Gastrocnemius medialis (tissue), 4 donors: ENCODE data around the gene NUDT14.

Experiments
- POLR2A ChIP-seq, 2 donors: fragments of 450-650 bp; IDR thresholded peaks; one replicate each; pipeline ENCODE4 v1.6.1; 2017; ENCODE audit warnings: antibody characterized with exemption in 2 of 2, mild to moderate bottlenecking in 2 of 2, moderate library complexity in 2 of 2
- TF ChIP-seq, protein P1 (sequence below), 5 experiments: fragments of 450-650 bp in 3 of 5; fragments of 200-600 bp in 2 of 5; sonication (generic) in 2 of 5; IDR thresholded peaks in 4 of 5; conservative IDR thresholded peaks in 1 of 5; 1 replicate in 4 of 5; 2 replicates in 1 of 5; pipeline ENCODE4 v1.5.1; 2016 to 2019; ENCODE audit warnings: antibody characterized with exemption in 5 of 5, mild to moderate bottlenecking in 3 of 5, moderate library complexity in 3 of 5

DNA sequence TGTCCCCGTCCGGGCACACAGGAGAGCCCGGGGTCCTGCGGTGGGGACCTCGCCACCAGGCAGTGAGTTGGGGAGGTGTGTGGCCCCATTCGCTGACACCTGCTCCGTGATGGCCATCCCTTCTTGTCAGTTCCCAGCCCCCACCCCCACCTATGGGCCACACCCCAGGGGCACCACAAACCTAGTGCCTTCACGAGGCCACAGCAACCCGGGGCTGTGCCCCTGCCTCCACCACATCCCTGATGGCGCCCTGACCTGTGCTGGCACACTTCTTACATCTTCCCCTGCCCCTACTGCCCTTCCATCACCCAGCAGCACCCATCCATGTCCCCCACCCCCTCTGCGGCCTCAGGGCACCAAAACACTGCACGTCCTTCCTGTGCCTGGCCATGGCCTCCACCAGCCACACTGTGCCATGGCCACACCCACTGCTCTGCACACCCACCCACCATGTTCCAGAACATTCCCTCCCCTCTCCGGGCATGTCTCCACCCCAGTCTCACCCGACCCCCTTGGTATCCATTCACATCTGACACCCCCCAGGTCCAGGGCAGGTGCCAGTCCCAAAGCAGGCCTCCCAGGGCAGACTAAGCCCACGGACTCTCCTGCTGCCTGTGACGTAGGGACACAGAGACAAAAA, 37.0 kb downstream of the NUDT14 start:
- TF ChIP-seq, protein P1, sequence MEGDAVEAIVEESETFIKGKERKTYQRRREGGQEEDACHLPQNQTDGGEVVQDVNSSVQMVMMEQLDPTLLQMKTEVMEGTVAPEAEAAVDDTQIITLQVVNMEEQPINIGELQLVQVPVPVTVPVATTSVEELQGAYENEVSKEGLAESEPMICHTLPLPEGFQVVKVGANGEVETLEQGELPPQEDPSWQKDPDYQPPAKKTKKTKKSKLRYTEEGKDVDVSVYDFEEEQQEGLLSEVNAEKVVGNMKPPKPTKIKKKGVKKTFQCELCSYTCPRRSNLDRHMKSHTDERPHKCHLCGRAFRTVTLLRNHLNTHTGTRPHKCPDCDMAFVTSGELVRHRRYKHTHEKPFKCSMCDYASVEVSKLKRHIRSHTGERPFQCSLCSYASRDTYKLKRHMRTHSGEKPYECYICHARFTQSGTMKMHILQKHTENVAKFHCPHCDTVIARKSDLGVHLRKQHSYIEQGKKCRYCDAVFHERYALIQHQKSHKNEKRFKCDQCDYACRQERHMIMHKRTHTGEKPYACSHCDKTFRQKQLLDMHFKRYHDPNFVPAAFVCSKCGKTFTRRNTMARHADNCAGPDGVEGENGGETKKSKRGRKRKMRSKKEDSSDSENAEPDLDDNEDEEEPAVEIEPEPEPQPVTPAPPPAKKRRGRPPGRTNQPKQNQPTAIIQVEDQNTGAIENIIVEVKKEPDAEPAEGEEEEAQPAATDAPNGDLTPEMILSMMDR (IDR thresholded peaks at IDR 0.05 in 4 of 5, conservative IDR thresholded peaks at IDR 0.05 in 1 of 5), result no peak
- TF ChIP-seq POLR2A (IDR thresholded peaks at IDR 0.05), result no peak
